ENCODE measurements around the gene PLEKHO1.
"Not testable (repeated sequence)": the region's sequence is repeated elsewhere in the genome, so short reads cannot be mapped to it uniquely, and the experiment has no call there.

The PLEKHO1 gene

GRCh38 chr1:150141452-150141851 is 8.3 kb upstream of the PLEKHO1 start:
- peak overlapping the region; percentile 13 for H3K4me3 Mint-ChIP-seq
- H3K27ac Mint-ChIP-seq, result no peak overlapping the region

GRCh38 chr1:150142083-150142482 is 7.6 kb upstream of the PLEKHO1 start:
- H3K27me3 Mint-ChIP-seq, result no peaks in the 10 kb centered on the region
- no peaks in the 10 kb centered on the region for H3K9me3 Mint-ChIP-seq
- peaks cover 21% of the 10 kb centered on the region for H3K4me1 Mint-ChIP-seq
- H3K27ac Mint-ChIP-seq, result no peak overlapping the region
- no peak overlapping the region for H3K4me3 Mint-ChIP-seq
- no peaks in the 10 kb centered on the region for H3K36me3 Mint-ChIP-seq
- ATAC-seq, result no peak

More at GRCh38 chr1:150141452-150141851, 8.3 kb upstream of the PLEKHO1 start:
- Mint-ChIP-seq H3K4me1 (peaks cover 17% of the 10 kb centered on the region), H3K9me3 (no peaks in the 10 kb centered on the region), H3K36me3 (no peaks in the 10 kb centered on the region), H3K27me3 (no peaks in the 10 kb centered on the region)
- peak; percentile 39 for ATAC-seq

GRCh38 chr1:150144606-150145005 is 5.1 kb upstream of the PLEKHO1 start:
- Mint-ChIP-seq H3K27me3 (no peaks in the 10 kb centered on the region), H3K4me1 (peaks cover 43% of the 10 kb centered on the region), H3K36me3 (no peaks in the 10 kb centered on the region), H3K27ac (no peak overlapping the region), H3K4me3 (no peak overlapping the region), H3K9me3 (no peaks in the 10 kb centered on the region)
- ATAC-seq, result no peak

DNA sequence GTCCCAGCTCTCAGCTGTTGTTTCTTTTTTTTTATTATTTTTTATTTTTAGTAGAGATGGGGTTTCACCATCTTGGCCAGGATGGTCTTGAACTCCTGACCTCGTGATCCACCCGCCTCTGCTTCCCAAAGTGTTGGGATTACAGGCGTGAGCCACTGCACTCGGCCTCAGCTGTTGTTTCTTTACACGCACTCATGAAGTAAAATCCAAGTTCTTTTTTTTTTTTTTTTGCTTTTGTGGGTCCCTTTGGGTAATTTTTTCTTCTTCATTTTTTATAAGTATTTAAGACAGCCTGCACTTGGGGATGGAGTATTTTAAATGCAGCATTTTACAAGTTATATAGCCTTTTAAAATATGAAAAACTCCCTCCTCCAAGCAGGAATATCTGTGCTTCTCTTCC is 3.7 kb upstream of the PLEKHO1 start:
- H3K9me3 Mint-ChIP-seq, H3K27me3 Mint-ChIP-seq, H3K36me3 Mint-ChIP-seq, ATAC-seq, H3K27ac Mint-ChIP-seq, H3K4me3 Mint-ChIP-seq: not testable (repeated sequence)
- H3K4me1 Mint-ChIP-seq, result peaks cover 38% of the 10 kb centered on the region

DNA sequence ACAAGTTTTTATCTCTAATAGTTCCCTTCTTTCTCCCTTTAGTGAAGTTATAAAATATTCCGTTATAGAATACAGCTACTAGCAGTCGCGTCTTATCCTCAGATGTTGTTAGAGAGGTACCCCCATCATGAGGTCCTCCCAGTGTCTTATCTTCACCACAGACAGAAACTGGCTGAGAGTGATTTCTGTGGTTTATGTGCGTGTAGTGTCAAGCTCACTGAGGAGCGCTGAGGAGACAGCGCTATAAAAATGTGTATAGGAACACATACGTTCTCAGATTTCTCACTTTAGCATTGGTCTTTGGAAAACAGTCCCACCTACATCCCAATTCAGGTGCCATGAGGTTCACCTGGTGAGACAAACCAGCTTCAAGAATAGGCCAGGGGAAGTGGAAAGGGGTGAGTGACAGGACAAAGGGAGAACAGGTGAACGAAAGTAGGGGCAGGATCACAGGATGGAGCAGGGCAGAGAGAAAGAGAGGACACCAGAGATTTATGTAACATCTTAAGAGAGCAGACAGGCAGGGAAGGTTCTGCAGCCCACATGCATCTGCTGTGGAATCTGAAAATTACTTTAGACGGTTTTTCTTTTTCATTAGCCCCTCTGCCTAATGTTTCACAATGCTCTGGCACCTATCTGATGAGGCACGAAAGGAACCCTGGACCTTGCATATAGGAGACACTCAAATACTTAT is 2.7 kb upstream of the PLEKHO1 start:
- H3K27ac Mint-ChIP-seq, result no peak overlapping the region
- H3K9me3 Mint-ChIP-seq, result no peaks in the 10 kb centered on the region
- H3K4me3 Mint-ChIP-seq, result no peak overlapping the region
- peaks cover 48% of the 10 kb centered on the region for H3K4me1 Mint-ChIP-seq
- ATAC-seq, result no peak
- peaks cover 12% of the 10 kb centered on the region for H3K36me3 Mint-ChIP-seq
- no peaks in the 10 kb centered on the region for H3K27me3 Mint-ChIP-seq

GRCh38 chr1:150148837-150149270 is 862 bp upstream of the PLEKHO1 start:
- Mint-ChIP-seq H3K4me3 (peak overlapping the region; percentile 87), H3K36me3 (peaks cover 23% of the 10 kb centered on the region), H3K4me1 (peaks cover 62% of the 10 kb centered on the region), H3K9me3 (no peaks in the 10 kb centered on the region), H3K27me3 (no peaks in the 10 kb centered on the region), H3K27ac (peak overlapping the region; percentile 98)
- no peak for ATAC-seq

- peaks cover 38% of the 10 kb centered on the region for H3K36me3 Mint-ChIP-seq
- H3K4me1 Mint-ChIP-seq, result peaks cover 67% of the 10 kb centered on the region
- ATAC-seq, result peak; percentile 14
- no peaks in the 10 kb centered on the region for H3K27me3 Mint-ChIP-seq
- H3K27ac Mint-ChIP-seq, result peak overlapping the region; percentile 98
- peak overlapping the region; percentile 98 for H3K4me3 Mint-ChIP-seq
- no peaks in the 10 kb centered on the region for H3K9me3 Mint-ChIP-seq
These were observed 661 bp downstream of the PLEKHO1 start for GRCh38 chr1:150150133-150151021.

DNA sequence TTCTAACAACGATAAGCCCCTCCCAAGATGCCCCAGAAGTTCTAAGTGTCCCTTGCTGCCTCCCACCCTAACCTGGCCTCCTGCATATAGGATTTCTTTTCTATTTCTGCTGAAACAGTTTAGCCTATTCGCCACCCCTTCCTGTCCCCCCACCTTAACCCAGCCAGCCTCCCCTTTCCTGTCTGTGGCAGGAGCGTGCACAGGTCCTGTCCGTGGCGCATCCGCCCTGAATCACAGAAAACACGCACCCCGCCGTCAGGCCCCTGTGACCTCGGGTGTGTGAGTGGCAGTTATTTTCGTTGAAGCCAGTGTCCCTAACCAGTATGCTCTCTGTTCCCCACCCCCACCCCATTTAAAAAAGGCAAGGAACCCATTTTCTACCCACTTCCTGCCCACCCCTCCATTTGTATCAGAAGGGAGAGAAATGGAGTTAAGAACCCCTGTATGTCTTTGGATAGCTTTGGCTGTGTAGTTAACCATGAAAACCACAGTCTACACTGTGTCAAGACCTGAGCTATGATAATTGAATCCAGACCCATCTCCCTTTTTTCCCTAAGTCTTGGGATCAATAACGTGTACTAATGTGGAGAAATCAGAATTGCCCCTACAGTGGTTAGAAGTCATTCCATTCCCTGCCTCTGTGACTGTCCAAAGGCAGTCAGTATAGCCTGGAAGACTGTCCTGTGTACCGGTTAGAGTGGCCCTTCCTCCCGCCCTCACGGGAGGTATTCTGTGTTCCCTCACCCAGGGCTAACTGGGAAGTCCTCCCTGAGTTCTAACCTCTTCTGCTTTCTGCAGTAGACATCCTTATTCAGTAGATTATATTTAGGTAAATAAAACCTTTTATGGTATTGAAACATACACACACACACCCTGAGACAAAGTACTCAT is 1.8 kb downstream of the PLEKHO1 start:
- Mint-ChIP-seq H3K27ac (peak overlapping the region; percentile 98), H3K27me3 (no peaks in the 10 kb centered on the region), H3K4me1 (peaks cover 78% of the 10 kb centered on the region), H3K36me3 (peaks cover 50% of the 10 kb centered on the region), H3K4me3 (peak overlapping the region; percentile 98), H3K9me3 (no peaks in the 10 kb centered on the region)
- peak; percentile 78 for ATAC-seq

DNA sequence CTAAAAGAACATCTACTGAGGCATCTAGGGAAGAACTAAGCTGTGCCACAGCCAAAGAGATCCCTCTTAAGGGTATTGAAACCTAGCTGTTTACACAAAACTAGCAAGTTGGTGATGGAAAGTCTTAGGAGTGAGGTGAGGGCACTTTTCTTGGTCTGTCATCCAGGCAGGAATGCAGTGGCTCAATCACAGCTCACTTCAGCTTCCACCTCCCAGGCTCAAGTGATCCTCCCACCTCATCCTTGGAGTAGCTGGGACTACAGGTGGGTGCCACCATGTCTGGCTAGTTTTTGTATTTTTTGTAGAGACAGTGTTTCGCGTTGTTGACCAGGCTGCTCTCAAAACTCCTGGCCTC is 2.4 kb downstream of the PLEKHO1 start:
- no peak for ATAC-seq
- peaks cover 79% of the 10 kb centered on the region for H3K4me1 Mint-ChIP-seq
- peak overlapping the region; percentile 98 for H3K27ac Mint-ChIP-seq
- H3K27me3 Mint-ChIP-seq, result no peaks in the 10 kb centered on the region
- H3K9me3 Mint-ChIP-seq, result no peaks in the 10 kb centered on the region
- peak overlapping the region; percentile 98 for H3K4me3 Mint-ChIP-seq
- peaks cover 56% of the 10 kb centered on the region for H3K36me3 Mint-ChIP-seq

DNA sequence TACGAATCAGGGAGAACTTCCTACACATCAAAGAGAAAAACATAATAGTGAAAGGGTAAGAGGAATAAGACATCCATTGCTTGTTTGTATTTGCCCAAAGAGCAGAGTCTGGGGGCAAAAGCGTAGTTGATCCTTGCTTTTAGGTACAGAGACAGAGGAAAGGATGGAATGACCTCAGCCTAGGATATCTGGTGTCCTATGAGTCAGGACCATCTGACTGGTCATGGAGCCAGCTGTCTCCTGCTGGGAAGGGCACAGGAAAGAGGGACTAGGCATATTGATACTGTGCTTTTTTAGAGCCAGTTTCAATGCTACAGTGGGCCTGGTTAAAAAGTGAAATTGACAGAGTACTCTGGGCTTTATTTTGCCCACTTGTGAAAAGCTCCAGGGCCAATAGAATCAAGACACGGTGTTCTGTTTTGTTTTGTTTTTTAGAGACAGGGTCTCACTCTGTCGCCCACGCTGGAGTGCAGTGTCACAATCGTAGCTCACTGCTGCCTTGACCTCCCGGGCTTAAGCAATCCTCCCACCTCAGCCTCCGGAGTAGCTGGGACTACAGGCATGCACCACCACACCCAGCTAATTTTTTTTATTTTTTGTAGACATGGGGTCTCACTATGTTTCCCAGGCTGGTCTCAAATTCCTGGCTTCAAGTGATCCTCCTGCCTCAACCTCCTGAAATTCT is 3.2 kb downstream of the PLEKHO1 start:
- Mint-ChIP-seq H3K27ac (peak overlapping the region; percentile 98), H3K27me3 (no peaks in the 10 kb centered on the region), H3K4me3 (peak overlapping the region; percentile 15), H3K4me1 (peaks cover 80% of the 10 kb centered on the region), H3K36me3 (peaks cover 60% of the 10 kb centered on the region), H3K9me3 (no peaks in the 10 kb centered on the region)
- ATAC-seq, result no peak

GRCh38 chr1:150154143-150154542 is 4.4 kb downstream of the PLEKHO1 start:
- Mint-ChIP-seq H3K4me1 (peaks cover 78% of the 10 kb centered on the region), H3K27ac (peak overlapping the region; percentile 98), H3K36me3 (peaks cover 71% of the 10 kb centered on the region), H3K4me3 (no peak overlapping the region), H3K27me3 (no peaks in the 10 kb centered on the region), H3K9me3 (no peaks in the 10 kb centered on the region)
- ATAC-seq, result no peak

GRCh38 chr1:150155413-150156071 is 5.8 kb downstream of the PLEKHO1 start:
- H3K9me3 Mint-ChIP-seq, result no peaks in the 10 kb centered on the region
- H3K36me3 Mint-ChIP-seq, result peaks cover 76% of the 10 kb centered on the region
- ATAC-seq, result no peak
- peak overlapping the region; percentile 98 for H3K27ac Mint-ChIP-seq
- no peak overlapping the region for H3K4me3 Mint-ChIP-seq
- no peaks in the 10 kb centered on the region for H3K27me3 Mint-ChIP-seq
- H3K4me1 Mint-ChIP-seq, result peaks cover 90% of the 10 kb centered on the region

- Mint-ChIP-seq H3K9me3 (no peaks in the 10 kb centered on the region), H3K36me3 (peaks cover 64% of the 10 kb centered on the region), H3K27ac (peak overlapping the region; percentile 98), H3K27me3 (no peaks in the 10 kb centered on the region), H3K4me3 (no peak overlapping the region), H3K4me1 (peaks cover 93% of the 10 kb centered on the region)
- ATAC-seq, result no peak
These were observed 7.3 kb downstream of the PLEKHO1 start for GRCh38 chr1:150156868-150157603.
